CD4-positive, alpha-beta T cell (primary cell): ENCODE results near the gene LRIG3. TPM values are rescaled to one million over a fixed set of nuclear protein-coding genes. Genes with fewer than 3 reads are reported as not detected.

ENCODE experiments used
- ATAC-seq: fragments of 200-7000 bp; cut with Tn5 transposase; one replicate; pipeline ENCODE4 v1.10.0; 2022; ENCODE audit warnings: mild to moderate bottlenecking; ENCODE audit not compliant: poor library complexity
- CTCF ChIA-PET: fragments of 350-600 bp; sonication (Branson Sonifier 250); formaldehyde crosslinking; loops from one replicate; lab custom pipeline; 2021; ENCODE audit warnings: antibody characterized with exemption, inconsistent platforms; lab: Charles Lee
- POLR2A ChIA-PET: fragments of 350-600 bp; sonication (Branson Sonifier 250); formaldehyde crosslinking; loops from one replicate; lab custom pipeline; 2021; ENCODE audit warnings: antibody characterized with exemption, inconsistent platforms; lab: Charles Lee
- DNase-seq, 14 experiments: peaks; one replicate each; pipeline ENCODE4 v3.0.0-alpha.2; 2013 to 2020; ENCODE audit warnings: mixed read lengths in 2 of 14
- H3K27ac ChIP-seq, 2 donors: one replicate each; pipeline versions ENCODE4 v1.5.1 to v1.7.0; 2013; ENCODE audit warnings: low read length in 2 of 2, low read depth in 1 of 2, mild to moderate bottlenecking in 1 of 2
- H3K27me3 ChIP-seq, 2 experiments: 1 replicate in 1 of 2; 2 replicates in 1 of 2; pipeline versions ENCODE4 v1.6.1 to v1.7.0; 2013; ENCODE audit warnings: low read length in 2 of 2, control low read depth in 1 of 2, mild to moderate bottlenecking in 1 of 2, moderate library complexity in 1 of 2; ENCODE audit not compliant: insufficient read depth in 2 of 2, control insufficient read depth in 1 of 2
- H3K36me3 ChIP-seq: one replicate; pipeline ENCODE4 v1.6.1; 2013; ENCODE audit warnings: low read length, control low read depth; ENCODE audit not compliant: insufficient read depth
- H3K4me1 ChIP-seq: one replicate; pipeline ENCODE4 v1.6.1; 2013; ENCODE audit warnings: low read length, control low read depth; ENCODE audit not compliant: insufficient read depth
- H3K4me3 ChIP-seq: one replicate; pipeline ENCODE4 v1.5.1; 2013; ENCODE audit warnings: mild to moderate bottlenecking, low read length, moderate library complexity
- H3K9me3 ChIP-seq, 2 experiments: 1 replicate in 1 of 2; 2 replicates in 1 of 2; pipeline versions ENCODE4 v1.6.1 to v1.7.0; 2013; ENCODE audit warnings: low read length in 2 of 2, mild to moderate bottlenecking in 2 of 2, control low read depth in 1 of 2, moderate library complexity in 1 of 2; ENCODE audit not compliant: control insufficient read depth in 1 of 2, insufficient read depth in 1 of 2
- H3K27ac Mint-ChIP-seq: one replicate; pipeline ENCODE4 v1.8.0; 2020; ENCODE audit warnings: mixed read lengths
- H3K27me3 Mint-ChIP-seq: one replicate; pipeline ENCODE4 v1.8.0; 2021; ENCODE audit warnings: mixed read lengths
- H3K36me3 Mint-ChIP-seq: one replicate; pipeline ENCODE4 v1.8.0; 2021; ENCODE audit warnings: low read depth, mixed read lengths
- H3K4me1 Mint-ChIP-seq: one replicate; pipeline ENCODE4 v1.8.0; 2021; ENCODE audit warnings: low read depth, mixed read lengths
- H3K4me3 Mint-ChIP-seq: one replicate; pipeline ENCODE4 v1.8.0; 2020; ENCODE audit warnings: mild to moderate bottlenecking, mixed read lengths
- H3K9me3 Mint-ChIP-seq: one replicate; pipeline ENCODE4 v1.8.0; 2020; ENCODE audit warnings: mixed read lengths
- CTCF ChIP-seq: fragments of 200-600 bp; IDR thresholded peaks from one replicate; pipeline ENCODE4 v1.8.0; 2022; ENCODE audit warnings: antibody characterized with exemption, mild to moderate bottlenecking
- intact Hi-C, 2 experiments: fragments of 100-400 bp; cut with DNase I in 1 of 2; cut with micrococcal nuclease in 1 of 2; formaldehyde crosslinking; loops; one replicate each; pipeline versions ENCODE4 v1.15.1 to v1.9.0; 2023 to 2025; cut with DNase I, micrococcal nuclease
- total RNA-seq, 174 experiments: library from RNA in 2 of 174; stranded (reverse) in 2 of 174; gene quantifications; one replicate each; pipeline ENCODE4 v1.2.3 and lab custom pipeline; 2021 to 2026

LRIG3 gene
- total RNA-seq, 2 experiments from 2014 or later: not detected

GRCh38 chr12:58883576-58884334 lies 36.5 kb downstream of the LRIG3 start:
- Mint-ChIP-seq H3K27ac (no peak overlapping the region), H3K36me3 (no peaks in the 10 kb centered on the region), H3K27me3 (no peaks in the 10 kb centered on the region), H3K9me3 (no peaks in the 10 kb centered on the region), H3K4me1 (no peaks in the 10 kb centered on the region), H3K4me3 (no peak overlapping the region)
- ChIA-PET CTCF (no interaction called here), POLR2A (no interaction called here)
- Histone ChIP-seq H3K4me1 (no peaks in the 10 kb centered on the region), H3K9me3 (no peaks in the 10 kb centered on the region), H3K4me3 (no peak overlapping the region), H3K36me3 (no peaks in the 10 kb centered on the region), H3K27me3 (no peaks in the 10 kb centered on the region), H3K27ac (no peak overlapping the region)
- intact Hi-C loops: no loop called here
- ATAC-seq (no peak), DNase-seq (no peak)
- no peak for TF ChIP-seq CTCF

GRCh38 chr12:58882826-58883225 lies 37.5 kb downstream of the LRIG3 start:
- H3K36me3 Mint-ChIP-seq: no peaks in the 10 kb centered on the region
- H3K4me1 Mint-ChIP-seq: no peaks in the 10 kb centered on the region
- ChIA-PET POLR2A (no interaction called here), CTCF (no interaction called here)
- no peaks in the 10 kb centered on the region for H3K27me3 Mint-ChIP-seq
- Histone ChIP-seq H3K27ac (no peak overlapping the region), H3K4me1 (no peaks in the 10 kb centered on the region), H3K36me3 (no peaks in the 10 kb centered on the region), H3K4me3 (no peak overlapping the region), H3K9me3 (no peaks in the 10 kb centered on the region), H3K27me3 (no peaks in the 10 kb centered on the region)
- no peak for DNase-seq
- no peak for TF ChIP-seq CTCF
- H3K4me3 Mint-ChIP-seq: no peak overlapping the region
- intact Hi-C loops: no loop called here
- no peak overlapping the region for H3K27ac Mint-ChIP-seq
- no peaks in the 10 kb centered on the region for H3K9me3 Mint-ChIP-seq
- ATAC-seq: no peak

GRCh38 chr12:58881816-58882215 lies 38.5 kb downstream of the LRIG3 start:
- intact Hi-C loops: no loop called here
- H3K27ac ChIP-seq: no peak overlapping the region
- H3K9me3 ChIP-seq: no peaks in the 10 kb centered on the region
- H3K9me3 Mint-ChIP-seq: no peaks in the 10 kb centered on the region
- H3K4me3 Mint-ChIP-seq: no peak overlapping the region
- no peaks in the 10 kb centered on the region for H3K4me1 Mint-ChIP-seq
- TF ChIP-seq CTCF: no peak
- H3K27me3 ChIP-seq: no peaks in the 10 kb centered on the region
- ATAC-seq (no peak), DNase-seq (no peak)
- H3K4me3 ChIP-seq: no peak overlapping the region
- CTCF ChIA-PET: no interaction called here
- no peaks in the 10 kb centered on the region for H3K36me3 ChIP-seq
- no peaks in the 10 kb centered on the region for H3K36me3 Mint-ChIP-seq
- H3K27ac Mint-ChIP-seq: no peak overlapping the region
- no peaks in the 10 kb centered on the region for H3K27me3 Mint-ChIP-seq
- POLR2A ChIA-PET: no interaction called here
- no peaks in the 10 kb centered on the region for H3K4me1 ChIP-seq
